CD14-positive monocyte (primary cell): ENCODE data around the gene PPP2R5B. TPM values are rescaled to one million over a fixed set of nuclear protein-coding genes. Genes with fewer than 3 reads are reported as not detected.

Experiments used
- DNase-seq, 3 donors: peaks; one replicate each; pipeline ENCODE4 v3.0.0-alpha.2; 2011 to 2022
- H2AFZ ChIP-seq: 2 replicates; pipeline ENCODE4 v1.6.0; 2012; ENCODE audit warnings: mild to moderate bottlenecking, low read depth, low read length, inconsistent platforms; ENCODE audit not compliant: insufficient read depth, poor library complexity, severe bottlenecking
- H3K27ac ChIP-seq, 2 donors: 1 replicate in 1 of 2; 2 replicates in 1 of 2; pipeline ENCODE4 v1.5.1; 2012 to 2013; ENCODE audit warnings: low read length in 2 of 2, control low read depth in 1 of 2, inconsistent platforms in 1 of 2, low read depth in 1 of 2, mild to moderate bottlenecking in 1 of 2
- H3K27me3 ChIP-seq, 2 donors: one replicate each; pipeline versions ENCODE4 v1.6.0 to v1.6.1; 2011 to 2013; ENCODE audit warnings: low read length in 2 of 2; ENCODE audit not compliant: control insufficient read depth in 2 of 2, insufficient read depth in 2 of 2
- H3K36me3 ChIP-seq, 2 donors: replicated peaks in 1 of 2; 1 replicate in 1 of 2; 2 replicates in 1 of 2; pipeline versions ENCODE4 v1.5.1 to v1.6.1; 2012 to 2013; ENCODE audit warnings: low read length in 2 of 2, control low read depth in 1 of 2, inconsistent platforms in 1 of 2, mild to moderate bottlenecking in 1 of 2; ENCODE audit not compliant: insufficient read depth in 2 of 2, control insufficient read depth in 1 of 2
- H3K4me1 ChIP-seq, 2 donors: 1 replicate in 1 of 2; 2 replicates in 1 of 2; pipeline versions ENCODE4 v1.5.1 to v1.6.1; 2012 to 2013; ENCODE audit warnings: low read length in 2 of 2, control low read depth in 1 of 2, inconsistent platforms in 1 of 2, mild to moderate bottlenecking in 1 of 2, moderate library complexity in 1 of 2; ENCODE audit not compliant: insufficient read depth in 2 of 2, control insufficient read depth in 1 of 2
- H3K4me2 ChIP-seq: replicated peaks from 2 replicates; pipeline ENCODE3; 2012; ENCODE audit warnings: low read length, moderate library complexity, mild to moderate bottlenecking; ENCODE audit not compliant: poor library complexity, severe bottlenecking; ENCODE audit errors: extremely low read depth
- H3K4me3 ChIP-seq, 3 experiments: fragments of 200-600 bp in 1 of 3; sonication (generic) in 1 of 3; replicated peaks in 1 of 3; 1 replicate in 2 of 3; 2 replicates in 1 of 3; pipeline ENCODE4 v1.5.1; 2011 to 2013; ENCODE audit warnings: low read length in 3 of 3, mild to moderate bottlenecking in 3 of 3, control low read depth in 2 of 3, low read depth in 2 of 3, inconsistent platforms in 1 of 3, moderate library complexity in 1 of 3
- H3K79me2 ChIP-seq: 2 replicates; pipeline ENCODE4 v1.6.0; 2012; ENCODE audit warnings: mild to moderate bottlenecking, control low read depth, inconsistent platforms, low read length, moderate library complexity; ENCODE audit not compliant: insufficient read depth
- H3K9ac ChIP-seq: 2 replicates; pipeline ENCODE4 v1.6.0; 2017; ENCODE audit warnings: low read length, mild to moderate bottlenecking; ENCODE audit not compliant: insufficient read depth, poor library complexity, severe bottlenecking
- H3K9me3 ChIP-seq, 2 donors: replicated peaks in 1 of 2; 1 replicate in 1 of 2; 2 replicates in 1 of 2; pipeline versions ENCODE4 v1.5.1 to v1.6.1; 2012 to 2013; ENCODE audit warnings: low read length in 2 of 2, control low read depth in 1 of 2; ENCODE audit not compliant: control insufficient read depth in 1 of 2, insufficient read depth in 1 of 2
- H4K20me1 ChIP-seq: 2 replicates; pipeline ENCODE4 v1.6.0; 2012; ENCODE audit warnings: mild to moderate bottlenecking, low read length, control low read depth, moderate library complexity; ENCODE audit not compliant: insufficient read depth
- H3K27ac Mint-ChIP-seq, 7 donors: one replicate each; pipeline ENCODE4 v1.8.0; 2020; ENCODE audit warnings: mild to moderate bottlenecking in 7 of 7, mixed read lengths in 7 of 7, moderate library complexity in 6 of 7, inconsistent platforms in 2 of 7
- H3K27me3 Mint-ChIP-seq, 3 donors: one replicate each; pipeline ENCODE4 v1.8.0; 2021 to 2022; ENCODE audit warnings: low read depth in 3 of 3, mild to moderate bottlenecking in 3 of 3, mixed read lengths in 3 of 3, moderate library complexity in 3 of 3, inconsistent platforms in 1 of 3
- H3K36me3 Mint-ChIP-seq, 2 donors: one replicate each; pipeline ENCODE4 v1.8.0; 2020; ENCODE audit warnings: mixed read lengths in 2 of 2, inconsistent platforms in 1 of 2, mild to moderate bottlenecking in 1 of 2
- H3K4me1 Mint-ChIP-seq: one replicate; pipeline ENCODE4 v1.8.0; 2020; ENCODE audit warnings: mild to moderate bottlenecking, mixed read lengths
- H3K4me3 Mint-ChIP-seq, 2 donors: one replicate each; pipeline ENCODE4 v1.8.0; 2020; ENCODE audit warnings: mild to moderate bottlenecking in 2 of 2, mixed read lengths in 2 of 2, moderate library complexity in 1 of 2
- H3K9me3 Mint-ChIP-seq, 7 donors: one replicate each; pipeline ENCODE4 v1.8.0; 2020 to 2022; ENCODE audit warnings: mixed read lengths in 7 of 7, mild to moderate bottlenecking in 6 of 7, moderate library complexity in 6 of 7, inconsistent platforms in 2 of 7
- WGBS: methylation state at CpG from one replicate; pipeline ENCODE4 v1.1.5; 2013; ENCODE audit warnings: missing lambda C conversion rate; ENCODE audit not compliant: insufficient coverage; 5-methylcytosine and 5-hydroxymethylcytosine counted together
- intact Hi-C, 2 donors: fragments of 100-400 bp; cut with micrococcal nuclease; formaldehyde crosslinking; loops; one replicate each; pipeline versions ENCODE4 v1.15.0 to v1.15.1; 2023
- polyA plus RNA-seq, 3 donors: library from polyadenylated mRNA; depleted of rRNA in 1 of 3; unstranded in 2 of 3; stranded (reverse) in 1 of 3; fragments of 300-500 nt in 2 of 3; fragments of >200 nt in 1 of 3; fragmentation: Illumina TruSeq in 2 of 3; gene quantifications; 1 replicate in 2 of 3; 2 replicates in 1 of 3; pipeline ENCODE4 v1.2.3, GENCODE V29; 2012 to 2021
- TF ChIP-seq, protein P1 (sequence below): fragments of 200-600 bp; IDR thresholded peaks from one replicate; pipeline ENCODE4 v1.8.0; 2022; ENCODE audit warnings: antibody characterized with exemption, mild to moderate bottlenecking

The PPP2R5B gene
- polyA plus RNA-seq, 3 donors, result 9.0 to 26.7 (median 9.4) TPM

DNA sequence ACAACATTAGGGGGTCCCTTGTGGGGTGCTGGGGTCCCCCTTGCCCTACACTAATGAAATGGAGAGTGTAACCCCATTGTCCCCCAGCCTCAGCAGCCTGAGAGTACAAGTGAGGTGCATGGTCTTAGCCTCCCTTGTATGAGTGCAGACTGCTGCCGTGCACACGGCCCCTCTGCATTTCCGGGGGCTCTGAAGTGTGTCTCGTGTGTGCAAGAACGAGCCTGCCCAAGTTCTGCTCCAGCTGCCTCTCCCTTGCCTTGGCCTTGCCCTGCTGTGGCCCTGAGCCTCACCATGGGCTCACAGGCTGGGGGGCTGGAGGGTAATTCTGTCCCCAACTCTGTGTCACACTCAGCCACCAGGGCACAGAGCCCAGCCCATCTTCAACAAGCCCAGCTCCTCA lies 40.9 kb upstream of the PPP2R5B start:
- Histone ChIP-seq H3K36me3 (no peaks in the 10 kb centered on the region), H3K4me1 (peaks cover 66 to 73% of the 10 kb centered on the region in 2 donors), H3K4me2 (no peak overlapping the region), H3K27ac (no peak overlapping the region), H2AFZ (no peak overlapping the region), H3K79me2 (no peaks in the 10 kb centered on the region), H3K9ac (no peak overlapping the region), H3K9me3 (no peaks in the 10 kb centered on the region), H3K4me3 (no peak overlapping the region), H3K27me3 (peaks cover 0 to 7% of the 10 kb centered on the region in 2 donors), H4K20me1 (no peaks in the 10 kb centered on the region)
- intact Hi-C loops, result no loop called here
- H3K36me3 Mint-ChIP-seq, result peaks cover 0 to 5% of the 10 kb centered on the region in 2 donors
- peaks cover 0 to 3% (median 0%) of the 10 kb centered on the region in 7 donors for H3K9me3 Mint-ChIP-seq
- peaks cover 69% of the 10 kb centered on the region for H3K4me1 Mint-ChIP-seq
- no peak for DNase-seq
- peak overlapping the region in 2 of 7 donors; percentile 85 to 89 for H3K27ac Mint-ChIP-seq
- H3K27me3 Mint-ChIP-seq, result peaks cover 8 to 22% (median 9%) of the 10 kb centered on the region in 3 donors
- H3K4me3 Mint-ChIP-seq, result peak overlapping the region in 1 of 2 donors; percentile 63
- TF ChIP-seq, protein P1, sequence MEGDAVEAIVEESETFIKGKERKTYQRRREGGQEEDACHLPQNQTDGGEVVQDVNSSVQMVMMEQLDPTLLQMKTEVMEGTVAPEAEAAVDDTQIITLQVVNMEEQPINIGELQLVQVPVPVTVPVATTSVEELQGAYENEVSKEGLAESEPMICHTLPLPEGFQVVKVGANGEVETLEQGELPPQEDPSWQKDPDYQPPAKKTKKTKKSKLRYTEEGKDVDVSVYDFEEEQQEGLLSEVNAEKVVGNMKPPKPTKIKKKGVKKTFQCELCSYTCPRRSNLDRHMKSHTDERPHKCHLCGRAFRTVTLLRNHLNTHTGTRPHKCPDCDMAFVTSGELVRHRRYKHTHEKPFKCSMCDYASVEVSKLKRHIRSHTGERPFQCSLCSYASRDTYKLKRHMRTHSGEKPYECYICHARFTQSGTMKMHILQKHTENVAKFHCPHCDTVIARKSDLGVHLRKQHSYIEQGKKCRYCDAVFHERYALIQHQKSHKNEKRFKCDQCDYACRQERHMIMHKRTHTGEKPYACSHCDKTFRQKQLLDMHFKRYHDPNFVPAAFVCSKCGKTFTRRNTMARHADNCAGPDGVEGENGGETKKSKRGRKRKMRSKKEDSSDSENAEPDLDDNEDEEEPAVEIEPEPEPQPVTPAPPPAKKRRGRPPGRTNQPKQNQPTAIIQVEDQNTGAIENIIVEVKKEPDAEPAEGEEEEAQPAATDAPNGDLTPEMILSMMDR, result no peak
- WGBS, result 100% methylated on average over 5 of the region's 5 CpGs

DNA sequence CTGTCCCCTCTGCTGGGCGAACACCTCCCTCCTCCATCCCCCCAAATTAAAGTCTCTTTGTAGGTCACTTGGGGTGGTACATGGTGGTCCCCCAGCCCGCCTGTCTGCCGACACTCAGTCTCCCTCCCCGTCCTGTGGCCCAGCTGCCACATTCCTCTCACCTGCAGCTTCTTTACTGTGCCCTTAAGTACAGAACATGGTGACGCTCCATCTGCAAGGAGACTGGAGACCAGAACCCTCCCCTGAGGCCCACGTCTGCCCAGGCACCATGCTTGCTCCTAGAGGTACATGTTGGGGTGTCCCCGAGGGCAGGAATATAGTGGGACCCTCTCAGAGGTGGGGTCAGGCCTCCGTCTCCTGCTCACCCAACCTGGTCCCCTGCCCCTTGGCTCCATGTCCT lies 40.5 kb upstream of the PPP2R5B start:
- Mint-ChIP-seq H3K4me3 (peak overlapping the region in 1 of 2 donors; percentile 63), H3K36me3 (peaks cover 0 to 5% of the 10 kb centered on the region in 2 donors), H3K9me3 (peaks cover 0 to 3% (median 0%) of the 10 kb centered on the region in 7 donors), H3K27ac (peak overlapping the region in 5 of 7 donors; percentile 40 to 89 (median 58)), H3K4me1 (peaks cover 70% of the 10 kb centered on the region), H3K27me3 (peaks cover 8 to 22% (median 9%) of the 10 kb centered on the region in 3 donors)
- Histone ChIP-seq H3K4me2 (no peak overlapping the region), H3K36me3 (no peaks in the 10 kb centered on the region), H3K79me2 (no peaks in the 10 kb centered on the region), H3K9me3 (no peaks in the 10 kb centered on the region), H3K4me3 (no peak overlapping the region), H3K27ac (no peak overlapping the region), H2AFZ (no peak overlapping the region), H4K20me1 (no peaks in the 10 kb centered on the region), H3K27me3 (peaks cover 0 to 7% of the 10 kb centered on the region in 2 donors), H3K9ac (no peak overlapping the region), H3K4me1 (peaks cover 65 to 74% of the 10 kb centered on the region in 2 donors)
- DNase-seq, result no peak
- intact Hi-C loops, result no loop called here
- 92% methylated on average over 4 of the region's 8 CpGs for WGBS
- TF ChIP-seq, protein P1, result no peak
